Right cardiac atrium (tissue), 5 donors: ENCODE measurements around the gene UNC5C. TPM values are rescaled to one million over a fixed set of nuclear protein-coding genes. Genes with fewer than 3 reads are reported as not detected.

Experiments used
- ATAC-seq, 2 donors: fragments of 200-7000 bp; cut with Tn5 transposase; one replicate each; pipeline versions ENCODE4 v1.8.0 to v1.9.1; 2020; ENCODE audit warnings: moderate library complexity in 2 of 2, mild to moderate bottlenecking in 1 of 2
- DNase-seq, 3 donors: peaks; one replicate each; pipeline ENCODE4 v3.0.0-alpha.2; 2020
- H3K27ac ChIP-seq: one replicate; pipeline ENCODE4 v1.5.1; 2013; ENCODE audit warnings: mild to moderate bottlenecking, low read length, control low read depth, moderate library complexity
- H3K27me3 ChIP-seq: one replicate; pipeline ENCODE4 v1.6.1; 2013; ENCODE audit not compliant: control insufficient read depth, insufficient read depth
- H3K4me1 ChIP-seq: one replicate; pipeline ENCODE4 v1.6.1; 2013; ENCODE audit warnings: low read length; ENCODE audit not compliant: control insufficient read depth, insufficient read depth
- H3K4me3 ChIP-seq: one replicate; pipeline ENCODE4 v1.5.1; 2013; ENCODE audit warnings: low read length, control low read depth
- H3K9me3 ChIP-seq: one replicate; pipeline ENCODE4 v1.6.1; 2013; ENCODE audit warnings: low read length; ENCODE audit not compliant: control insufficient read depth
- WGBS: extraction: QIAGEN DNeasy Blood & Tissue Kit; methylation state at CpG from one replicate; pipeline ENCODE4 v1.1.7; 2013; 5-methylcytosine and 5-hydroxymethylcytosine counted together
- intact Hi-C, 4 donors: fragments of 100-400 bp; cut with DNase I; formaldehyde crosslinking; loops; one replicate each; pipeline versions ENCODE4 v1.11.0 to v1.14.0; 2022 to 2023
- polyA plus RNA-seq: library from polyadenylated mRNA; stranded (reverse); fragments of 200-250 nt; gene quantifications from one replicate; pipeline ENCODE4 v1.2.3, GENCODE V29; 2013
- total RNA-seq, 4 donors: library from RNA; stranded (reverse); fragmentation: NEBNext Ultra II Directional; extraction: Animal tissue kit (Norgen Biotek cat#: 25700); gene quantifications; one replicate each; pipeline ENCODE4 v1.2.1, GENCODE V29; 2021
- donor health status: healthy with polysubstance abuse.
- donor health status: DM: no; HTN: yes; CAD: no.
- donor health status: DM: no; HTN: no; CAD: no.
- donor health status: DM: no; HTN: yes; CAD: no; lungs with severe emphysema.
- donor health status: DM: yes; HTN: yes; CAD: no.

The UNC5C gene
- total and polyA plus RNA-seq, 5 donors, result 1.3 to 8.4 (median 5.8) TPM

GRCh38 chr4:95362066-95362465 is 186.7 kb downstream of the UNC5C start:
- DNase-seq (no peak), ATAC-seq (no peak)
- WGBS, result 89% methylated on average over 7 of the region's 7 CpGs
- intact Hi-C loops, result no loop called here
- peaks cover 2% of the 10 kb centered on the region for H3K4me1 ChIP-seq
- H3K27me3 ChIP-seq, result no peaks in the 10 kb centered on the region
- H3K9me3 ChIP-seq, result no peaks in the 10 kb centered on the region
- H3K27ac ChIP-seq, result no peak overlapping the region
- H3K4me3 ChIP-seq, result no peak overlapping the region

DNA sequence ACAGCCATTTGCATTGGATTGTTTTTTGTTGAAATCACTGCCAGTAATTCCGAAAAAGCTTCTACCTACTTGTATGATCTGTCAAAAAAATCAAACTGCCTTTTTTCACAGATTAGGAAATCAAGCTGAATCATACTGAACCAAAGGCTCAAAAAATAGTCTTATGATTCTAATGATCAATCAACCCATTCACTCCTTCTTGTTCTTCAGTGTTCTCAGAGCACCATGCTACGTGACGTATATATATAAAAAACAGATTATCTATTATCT is 187.1 kb downstream of the UNC5C start:
- intact Hi-C loops, result no loop called here
- 87% methylated on average over 3 of the region's 3 CpGs for WGBS
- no peak for DNase-seq
- ATAC-seq, result no peak
- Histone ChIP-seq H3K27me3 (no peaks in the 10 kb centered on the region), H3K4me1 (peaks cover 2% of the 10 kb centered on the region), H3K4me3 (no peak overlapping the region), H3K27ac (no peak overlapping the region), H3K9me3 (no peaks in the 10 kb centered on the region)

- Histone ChIP-seq H3K27ac (no peak overlapping the region), H3K9me3 (no peaks in the 10 kb centered on the region), H3K27me3 (no peaks in the 10 kb centered on the region), H3K4me1 (peaks cover 2% of the 10 kb centered on the region), H3K4me3 (no peak overlapping the region)
- ATAC-seq (no peak), DNase-seq (no peak)
- WGBS, result 70% methylated on average over 7 of the region's 7 CpGs
- intact Hi-C loops, result no loop called here
Measured at GRCh38 chr4:95360906-95361695, 187.7 kb downstream of the UNC5C start.

GRCh38 chr4:95360256-95360903 is 188.4 kb downstream of the UNC5C start:
- ATAC-seq, result no peak
- no peak for DNase-seq
- 55% methylated on average over 3 of the region's 3 CpGs for WGBS
- Histone ChIP-seq H3K4me1 (peaks cover 2% of the 10 kb centered on the region), H3K27me3 (no peaks in the 10 kb centered on the region), H3K27ac (no peak overlapping the region), H3K9me3 (no peaks in the 10 kb centered on the region), H3K4me3 (no peak overlapping the region)
- intact Hi-C loops, result no loop called here

DNA sequence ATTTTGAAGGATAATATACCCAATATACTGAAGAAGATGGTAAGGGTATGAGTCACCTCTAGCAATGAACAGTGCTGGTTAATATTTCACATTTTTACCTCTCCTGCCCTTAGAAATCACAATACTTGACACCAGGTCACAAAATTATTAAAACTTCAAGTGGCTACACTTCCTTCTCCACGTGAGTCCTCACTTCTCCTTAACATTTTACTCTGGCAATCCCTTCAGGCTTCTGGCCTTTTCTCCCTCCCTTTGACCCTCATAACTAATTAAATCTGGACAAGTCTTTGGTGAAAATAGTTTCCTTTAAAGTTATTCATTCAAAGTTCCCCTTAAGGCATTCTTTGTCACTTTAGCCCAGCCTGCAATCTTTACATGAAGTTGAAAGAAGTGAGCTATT is 190.4 kb downstream of the UNC5C start:
- no peak overlapping the region for H3K4me3 ChIP-seq
- 29% methylated on average over 1 of the region's 1 CpG for WGBS

GRCh38 chr4:95355021-95355420 is 193.8 kb downstream of the UNC5C start:
- Histone ChIP-seq H3K9me3 (no peaks in the 10 kb centered on the region), H3K4me1 (no peaks in the 10 kb centered on the region), H3K4me3 (no peak overlapping the region), H3K27ac (no peak overlapping the region), H3K27me3 (no peaks in the 10 kb centered on the region)
- ATAC-seq (no peak), DNase-seq (no peak)
- WGBS, result 93% methylated on average over 1 of the region's 1 CpG
- intact Hi-C loops, result no loop called here

More for the DNA sequence above, 190.4 kb downstream of the UNC5C start:
- Histone ChIP-seq H3K27ac (no peak overlapping the region), H3K9me3 (no peaks in the 10 kb centered on the region), H3K27me3 (no peaks in the 10 kb centered on the region), H3K4me1 (peaks cover 2% of the 10 kb centered on the region)
- DNase-seq (no peak), ATAC-seq (no peak)
- intact Hi-C loops, result no loop called here

GRCh38 chr4:95348418-95348817 is 200.4 kb downstream of the UNC5C start:
- H3K27me3 ChIP-seq, result no peaks in the 10 kb centered on the region
- ATAC-seq (no peak), DNase-seq (no peak)
- intact Hi-C loops, result no loop called here
- no peak overlapping the region for H3K4me3 ChIP-seq
- H3K9me3 ChIP-seq, result no peaks in the 10 kb centered on the region
- 86% methylated on average over 1 of the region's 1 CpG for WGBS
- H3K4me1 ChIP-seq, result no peaks in the 10 kb centered on the region
- H3K27ac ChIP-seq, result no peak overlapping the region

DNA sequence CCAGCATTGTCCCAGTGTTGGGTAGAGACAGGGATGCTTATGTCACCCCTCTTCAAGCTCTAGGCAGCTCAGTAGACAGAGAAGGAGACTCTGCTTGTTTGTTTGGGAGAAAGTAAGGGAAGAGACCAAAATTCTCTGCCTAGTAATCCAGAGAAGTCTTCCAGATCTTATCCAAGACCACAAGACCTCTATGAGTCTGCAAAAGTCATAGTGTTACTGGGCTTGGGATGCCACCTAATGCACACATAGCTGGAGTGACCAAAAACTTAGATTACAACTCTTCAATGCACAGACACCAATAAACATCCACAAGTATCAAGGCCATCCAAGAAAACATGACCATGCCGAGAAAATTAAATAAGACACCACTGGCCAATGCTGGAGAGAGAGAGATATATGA is 205.5 kb downstream of the UNC5C start:
- no peaks in the 10 kb centered on the region for H3K27me3 ChIP-seq
- 95% methylated on average over 1 of the region's 1 CpG for WGBS
- DNase-seq (no peak), ATAC-seq (no peak)
- H3K4me3 ChIP-seq, result no peak overlapping the region
- H3K9me3 ChIP-seq, result no peaks in the 10 kb centered on the region
- H3K4me1 ChIP-seq, result no peaks in the 10 kb centered on the region
- no peak overlapping the region for H3K27ac ChIP-seq
- intact Hi-C loops, result no loop called here

DNA sequence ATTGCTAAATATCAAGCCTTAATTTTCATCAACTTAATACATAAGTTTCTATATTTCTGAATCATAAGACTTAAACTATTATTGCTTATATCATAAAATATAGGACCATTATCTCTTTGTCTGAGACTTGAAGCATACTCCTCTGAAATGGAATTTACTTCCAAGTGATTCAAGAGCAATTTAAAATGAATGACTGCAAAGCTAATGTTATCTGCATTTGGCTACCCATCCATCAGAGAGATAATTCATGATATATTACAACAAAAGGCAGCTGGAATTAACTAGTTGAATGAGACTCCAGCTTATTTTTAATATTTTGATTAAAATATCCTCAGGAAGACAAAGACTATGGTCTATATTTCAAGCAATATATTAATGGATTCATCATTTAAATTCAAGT is 208.6 kb downstream of the UNC5C start:
- H3K27me3 ChIP-seq, result no peaks in the 10 kb centered on the region
- no peak overlapping the region for H3K27ac ChIP-seq
- H3K4me1 ChIP-seq, result no peaks in the 10 kb centered on the region
- H3K4me3 ChIP-seq, result no peak overlapping the region
- no peak for ATAC-seq
- intact Hi-C loops, result no loop called here
- DNase-seq, result no peak
- no peaks in the 10 kb centered on the region for H3K9me3 ChIP-seq

- no peak for ATAC-seq
- H3K27me3 ChIP-seq, result no peaks in the 10 kb centered on the region
- H3K27ac ChIP-seq, result no peak overlapping the region
- no peaks in the 10 kb centered on the region for H3K9me3 ChIP-seq
- intact Hi-C loops, result no loop called here
- DNase-seq, result no peak
- WGBS, result 81% methylated on average over 1 of the region's 1 CpG
- H3K4me3 ChIP-seq, result no peak overlapping the region
- H3K4me1 ChIP-seq, result no peaks in the 10 kb centered on the region
Measured at GRCh38 chr4:95325665-95326064, 223.1 kb downstream of the UNC5C start.

GRCh38 chr4:95319169-95319568 is 229.6 kb downstream of the UNC5C start:
- H3K27me3 ChIP-seq, result no peaks in the 10 kb centered on the region
- intact Hi-C loops, result no loop called here
- DNase-seq, result no peak
- H3K4me3 ChIP-seq, result no peak overlapping the region
- ATAC-seq, result no peak
- WGBS, result 74% methylated on average over 3 of the region's 3 CpGs
- no peak overlapping the region for H3K27ac ChIP-seq
- peaks cover 2% of the 10 kb centered on the region for H3K4me1 ChIP-seq
- no peaks in the 10 kb centered on the region for H3K9me3 ChIP-seq

DNA sequence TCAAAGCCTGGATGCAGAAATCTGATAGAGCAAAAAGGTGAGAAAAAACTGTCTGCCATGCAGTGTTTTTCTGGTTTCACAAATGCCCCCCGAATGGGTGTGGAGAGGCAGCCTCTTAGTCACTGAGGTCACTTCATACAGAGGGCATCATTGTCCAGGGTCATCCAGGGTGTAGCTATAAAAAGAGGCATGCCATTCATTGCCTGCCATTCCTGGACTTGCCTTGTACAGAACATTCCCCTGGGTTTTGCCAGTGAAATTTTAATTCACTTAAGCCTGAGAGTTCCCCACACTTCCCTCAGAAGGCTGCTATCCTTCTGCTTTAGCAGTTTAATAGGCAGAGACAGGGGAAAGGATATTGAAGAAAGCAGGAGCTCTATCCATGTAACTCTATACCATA is 230.3 kb downstream of the UNC5C start:
- peak; percentile 52 to 68 for ATAC-seq
- intact Hi-C loops, result no loop called here
- H3K27ac ChIP-seq, result no peak overlapping the region
- H3K27me3 ChIP-seq, result no peaks in the 10 kb centered on the region
- H3K4me1 ChIP-seq, result peaks cover 2% of the 10 kb centered on the region
- WGBS, result 57% methylated on average over 1 of the region's 1 CpG
- no peaks in the 10 kb centered on the region for H3K9me3 ChIP-seq
- no peak for DNase-seq
- no peak overlapping the region for H3K4me3 ChIP-seq
